K562 (cell line): Measurements from ENCODE around the gene CLCNKB. TPM values are rescaled to one million over a fixed set of nuclear protein-coding genes. Genes with fewer than 3 reads are reported as not detected.

Source experiments
- EP300 ChIP-seq: IDR thresholded peaks from 2 replicates; pipeline ENCODE4 v1.6.1; 2012; ENCODE audit warnings: low read length, improper control_type of control experiment
- NR4A1 ChIP-seq, 2 experiments: fragments of 250-450 bp in 1 of 2; fragments of 450-650 bp in 1 of 2; sonication (Bioruptor Pico) in 1 of 2; IDR thresholded peaks; 2 replicates each; pipeline versions ENCODE4 v1.4.0 to v1.6.1; 2016 to 2020; ENCODE audit warnings: mild to moderate bottlenecking in 2 of 2, missing compliant biosample characterization in 1 of 2, missing genetic modification characterization in 1 of 2, moderate library complexity in 1 of 2
- RB1 ChIP-seq: fragments of 450-650 bp; IDR thresholded peaks from 2 replicates; pipeline ENCODE4 v1.6.1; 2017; ENCODE audit warnings: low read depth, mild to moderate bottlenecking
- RBM15 ChIP-seq: fragments of 200-400 bp; formaldehyde crosslinking; IDR thresholded peaks from 2 replicates; pipeline ENCODE4 v1.6.1; 2018; ENCODE audit warnings: mild to moderate bottlenecking, low read length, moderate library complexity; ENCODE audit not compliant: insufficient read depth
- RCOR1 ChIP-seq, 2 experiments: IDR thresholded peaks; 2 replicates each; pipeline ENCODE4 v1.6.1; 2012; ENCODE audit warnings: low read depth in 2 of 2, low read length in 2 of 2, borderline replicate concordance in 1 of 2, improper control_type of control experiment in 1 of 2
- polyA plus RNA-seq, 8 experiments: library from polyadenylated mRNA; depleted of rRNA in 4 of 8; stranded (reverse) in 5 of 8; unstranded in 3 of 8; fragments of >200 nt; fragmentation: Nextera tagmentation in 2 of 8; fragmentation: Illumina TruSeq in 1 of 8; extraction: Ambion mirVana in 2 of 8; extraction: Trizol in 1 of 8; gene quantifications; 2 replicates each; pipeline versions ENCODE4 v1.2.1 to v1.2.3, GENCODE V29; 2011 to 2014; ENCODE audit warnings: inconsistent platforms in 1 of 8, missing spikeins in 1 of 8
- total RNA-seq, 7 experiments: library from RNA; depleted of rRNA in 6 of 7; stranded (reverse); fragments of >200 nt in 6 of 7; fragmentation: Illumina TruSeq in 2 of 7; extraction: Trizol in 2 of 7; gene quantifications; 2 replicates each; pipeline versions ENCODE4 v1.2.1 to v1.2.3, GENCODE V29; 2011 to 2021; ENCODE audit warnings: low replicate concordance in 1 of 7
- TF ChIP-seq, protein P1 (sequence below), 3 experiments: IDR thresholded peaks in 2 of 3; conservative IDR thresholded peaks in 1 of 3; 2 replicates each; pipeline ENCODE4 v1.5.1; 2011 to 2012; ENCODE audit warnings: low read length in 3 of 3, mild to moderate bottlenecking in 3 of 3, control low read depth in 2 of 3, improper control_type of control experiment in 1 of 3, inconsistent platforms in 1 of 3, low read depth in 1 of 3, mixed read lengths in 1 of 3, moderate library complexity in 1 of 3; ENCODE audit not compliant: insufficient read depth in 2 of 3
- TF ChIP-seq, protein P2 (sequence below): sonication (generic); formaldehyde crosslinking; IDR thresholded peaks from 2 replicates; pipeline ENCODE4 v1.8.0; 2022; ENCODE audit warnings: missing genetic modification reagents, mild to moderate bottlenecking, moderate library complexity, borderline replicate concordance
- TF ChIP-seq, protein P3 (sequence below): fragments of 250-450 bp; sonication (Bioruptor Pico); IDR thresholded peaks from 2 replicates; pipeline ENCODE4 v1.5.0; 2021; ENCODE audit warnings: mild to moderate bottlenecking, moderate library complexity
- TF ChIP-seq, protein P4 (sequence below): sonication (generic); formaldehyde crosslinking; IDR thresholded peaks from 2 replicates; pipeline ENCODE4 v1.8.1; 2023; ENCODE audit warnings: missing genetic modification reagents, mild to moderate bottlenecking, borderline replicate concordance

Gene CLCNKB
- total and polyA plus RNA-seq, 9 of the 15 experiments (the other 6 are each of a cell fraction or from before 2014, with no cell fraction given), result 0.08 to 1.7 (median 0.64) TPM

DNA sequence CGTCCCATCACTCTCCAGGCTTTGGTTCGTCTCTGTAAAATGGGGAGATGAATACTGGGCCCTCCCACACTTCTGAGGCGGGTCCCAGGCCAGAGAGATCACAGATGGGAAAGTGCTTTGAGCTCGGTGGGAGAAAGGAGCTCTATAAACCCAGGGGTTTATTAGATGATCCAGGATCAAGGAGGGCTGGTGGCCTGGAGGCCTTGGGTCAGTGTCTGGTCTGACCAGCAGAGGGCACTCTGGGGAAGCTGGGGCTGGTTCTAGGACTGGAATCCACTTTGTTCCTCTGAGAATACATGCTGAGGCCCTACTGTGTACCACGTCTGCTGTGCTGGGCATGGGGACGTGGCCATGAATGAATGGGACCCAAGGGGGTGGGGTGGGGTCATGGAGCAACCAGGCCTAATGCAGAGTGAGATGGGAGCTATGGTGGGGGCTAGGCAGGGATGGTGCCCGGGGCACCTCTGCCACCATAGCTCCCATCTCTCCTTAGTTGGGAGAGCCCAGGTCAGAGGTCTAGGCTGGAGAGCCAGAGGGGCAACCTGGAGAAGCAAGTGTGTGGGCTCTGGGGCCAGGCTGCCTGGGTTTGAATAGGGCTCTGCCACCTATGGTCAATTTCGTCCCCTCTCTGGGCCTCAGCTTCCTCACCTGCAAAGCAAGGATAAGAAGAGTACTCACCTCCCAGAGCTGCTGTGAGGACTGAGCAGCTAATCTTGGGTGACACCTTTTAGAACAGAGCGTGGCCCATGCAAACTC is 38.9 kb downstream of the CLCNKB start (continued):
- TF ChIP-seq, protein P1, sequence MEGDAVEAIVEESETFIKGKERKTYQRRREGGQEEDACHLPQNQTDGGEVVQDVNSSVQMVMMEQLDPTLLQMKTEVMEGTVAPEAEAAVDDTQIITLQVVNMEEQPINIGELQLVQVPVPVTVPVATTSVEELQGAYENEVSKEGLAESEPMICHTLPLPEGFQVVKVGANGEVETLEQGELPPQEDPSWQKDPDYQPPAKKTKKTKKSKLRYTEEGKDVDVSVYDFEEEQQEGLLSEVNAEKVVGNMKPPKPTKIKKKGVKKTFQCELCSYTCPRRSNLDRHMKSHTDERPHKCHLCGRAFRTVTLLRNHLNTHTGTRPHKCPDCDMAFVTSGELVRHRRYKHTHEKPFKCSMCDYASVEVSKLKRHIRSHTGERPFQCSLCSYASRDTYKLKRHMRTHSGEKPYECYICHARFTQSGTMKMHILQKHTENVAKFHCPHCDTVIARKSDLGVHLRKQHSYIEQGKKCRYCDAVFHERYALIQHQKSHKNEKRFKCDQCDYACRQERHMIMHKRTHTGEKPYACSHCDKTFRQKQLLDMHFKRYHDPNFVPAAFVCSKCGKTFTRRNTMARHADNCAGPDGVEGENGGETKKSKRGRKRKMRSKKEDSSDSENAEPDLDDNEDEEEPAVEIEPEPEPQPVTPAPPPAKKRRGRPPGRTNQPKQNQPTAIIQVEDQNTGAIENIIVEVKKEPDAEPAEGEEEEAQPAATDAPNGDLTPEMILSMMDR (IDR thresholded peaks at IDR 0.05 in 2 of 3, conservative IDR thresholded peaks at IDR 0.05 in 1 of 3; ENCODE audit: insufficient read depth in 2 of 3, low read depth in 1 of 3, low read length in 3 of 3), result peak; percentile 96 to 98 (median 98)
- TF ChIP-seq RB1 (peak; percentile 74), NR4A1 (CRISPR knock-in tag; IDR thresholded peaks at IDR 0.05) (no peak), NR4A1 (tag; IDR thresholded peaks at IDR 0.05) (no peak), RBM15 (no peak), RCOR1 (IDR thresholded peaks at IDR 0.05; ENCODE audit: borderline replicate concordance in 1 of 2, low read depth in 2 of 2, low read length in 2 of 2) (peak in 1 of 2 experiments; percentile 50; a peak in 1 of 4 replicates), EP300 (0 out of 2 replicates have a peak, but pooled peaks have one; percentile 12)
- TF ChIP-seq, protein P2, sequence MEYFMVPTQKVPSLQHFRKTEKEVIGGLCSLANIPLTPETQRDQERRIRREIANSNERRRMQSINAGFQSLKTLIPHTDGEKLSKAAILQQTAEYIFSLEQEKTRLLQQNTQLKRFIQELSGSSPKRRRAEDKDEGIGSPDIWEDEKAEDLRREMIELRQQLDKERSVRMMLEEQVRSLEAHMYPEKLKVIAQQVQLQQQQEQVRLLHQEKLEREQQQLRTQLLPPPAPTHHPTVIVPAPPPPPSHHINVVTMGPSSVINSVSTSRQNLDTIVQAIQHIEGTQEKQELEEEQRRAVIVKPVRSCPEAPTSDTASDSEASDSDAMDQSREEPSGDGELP (CRISPR knock-in tag), result peak; percentile 51; the same call in 1 of the 2 replicates
- TF ChIP-seq, protein P3, sequence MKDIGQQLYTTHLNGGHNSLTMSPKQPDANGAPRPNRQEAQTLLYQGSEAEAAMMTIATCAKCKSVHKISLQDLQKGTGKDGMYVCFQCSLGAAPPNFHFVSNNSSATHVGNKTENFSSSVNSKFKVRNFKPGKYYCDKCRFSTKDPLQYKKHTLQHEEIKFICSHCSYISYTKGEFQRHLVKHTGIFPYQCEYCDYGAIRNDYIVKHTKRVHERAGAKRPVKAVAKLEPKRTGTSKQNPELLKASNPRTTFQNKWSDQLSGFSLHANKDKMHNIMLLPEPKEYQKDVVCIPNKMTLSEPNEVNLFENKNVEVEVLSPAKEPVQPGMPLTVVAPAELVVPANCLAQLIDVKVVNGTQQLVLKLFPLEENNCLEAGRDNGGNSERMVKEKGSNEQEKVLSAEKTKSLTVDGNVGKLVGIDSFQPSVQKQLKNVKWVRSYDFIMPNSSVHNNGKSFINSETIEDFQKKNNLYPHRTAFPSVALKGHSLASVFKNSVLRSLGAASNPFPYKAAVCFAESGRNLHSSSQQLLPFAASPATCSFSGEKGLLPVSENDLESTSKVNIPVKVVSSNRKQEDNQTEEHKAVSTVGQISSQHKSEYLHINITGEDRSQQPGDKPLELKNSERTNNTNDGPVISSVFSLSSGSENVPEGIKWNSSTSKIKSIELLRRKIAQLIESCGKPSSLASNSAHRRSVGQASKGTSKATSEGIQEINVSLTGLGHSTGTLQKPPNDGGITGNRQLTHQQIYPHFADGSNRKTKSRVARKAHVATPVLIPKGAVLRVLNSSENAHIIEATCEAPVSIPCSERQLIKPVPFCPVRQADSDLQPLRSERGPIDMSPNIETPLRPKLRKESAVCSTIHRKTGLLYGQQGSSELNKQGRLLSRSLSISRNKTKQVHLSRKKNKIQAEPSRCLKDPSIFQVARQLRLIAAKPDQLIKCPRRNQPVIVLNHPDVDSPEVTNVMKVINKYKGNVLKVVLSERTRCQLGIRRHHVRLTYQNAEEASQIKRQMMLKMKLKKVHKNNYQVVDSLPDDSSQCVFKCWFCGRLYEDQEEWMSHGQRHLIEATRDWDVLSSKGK, result no peak
- TF ChIP-seq, protein P4, sequence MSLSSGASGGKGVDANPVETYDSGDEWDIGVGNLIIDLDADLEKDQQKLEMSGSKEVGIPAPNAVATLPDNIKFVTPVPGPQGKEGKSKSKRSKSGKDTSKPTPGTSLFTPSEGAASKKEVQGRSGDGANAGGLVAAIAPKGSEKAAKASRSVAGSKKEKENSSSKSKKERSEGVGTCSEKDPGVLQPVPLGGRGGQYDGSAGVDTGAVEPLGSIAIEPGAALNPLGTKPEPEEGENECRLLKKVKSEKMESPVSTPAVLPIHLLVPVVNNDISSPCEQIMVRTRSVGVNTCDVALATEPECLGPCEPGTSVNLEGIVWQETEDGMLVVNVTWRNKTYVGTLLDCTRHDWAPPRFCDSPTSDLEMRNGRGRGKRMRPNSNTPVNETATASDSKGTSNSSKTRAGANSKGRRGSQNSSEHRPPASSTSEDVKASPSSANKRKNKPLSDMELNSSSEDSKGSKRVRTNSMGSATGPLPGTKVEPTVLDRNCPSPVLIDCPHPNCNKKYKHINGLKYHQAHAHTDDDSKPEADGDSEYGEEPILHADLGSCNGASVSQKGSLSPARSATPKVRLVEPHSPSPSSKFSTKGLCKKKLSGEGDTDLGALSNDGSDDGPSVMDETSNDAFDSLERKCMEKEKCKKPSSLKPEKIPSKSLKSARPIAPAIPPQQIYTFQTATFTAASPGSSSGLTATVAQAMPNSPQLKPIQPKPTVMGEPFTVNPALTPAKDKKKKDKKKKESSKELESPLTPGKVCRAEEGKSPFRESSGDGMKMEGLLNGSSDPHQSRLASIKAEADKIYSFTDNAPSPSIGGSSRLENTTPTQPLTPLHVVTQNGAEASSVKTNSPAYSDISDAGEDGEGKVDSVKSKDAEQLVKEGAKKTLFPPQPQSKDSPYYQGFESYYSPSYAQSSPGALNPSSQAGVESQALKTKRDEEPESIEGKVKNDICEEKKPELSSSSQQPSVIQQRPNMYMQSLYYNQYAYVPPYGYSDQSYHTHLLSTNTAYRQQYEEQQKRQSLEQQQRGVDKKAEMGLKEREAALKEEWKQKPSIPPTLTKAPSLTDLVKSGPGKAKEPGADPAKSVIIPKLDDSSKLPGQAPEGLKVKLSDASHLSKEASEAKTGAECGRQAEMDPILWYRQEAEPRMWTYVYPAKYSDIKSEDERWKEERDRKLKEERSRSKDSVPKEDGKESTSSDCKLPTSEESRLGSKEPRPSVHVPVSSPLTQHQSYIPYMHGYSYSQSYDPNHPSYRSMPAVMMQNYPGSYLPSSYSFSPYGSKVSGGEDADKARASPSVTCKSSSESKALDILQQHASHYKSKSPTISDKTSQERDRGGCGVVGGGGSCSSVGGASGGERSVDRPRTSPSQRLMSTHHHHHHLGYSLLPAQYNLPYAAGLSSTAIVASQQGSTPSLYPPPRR (CRISPR knock-in tag), result no peak
